Naive thymus-derived CD4-positive, alpha-beta T cell (primary cell): ENCODE results near the gene SLC4A8. TPM values are rescaled to one million over a fixed set of nuclear protein-coding genes. Genes with fewer than 3 reads are reported as not detected.

Source experiments
- ATAC-seq: fragments of 150-1000 bp; cut with Tn5 transposase; 2 replicates; pipeline ENCODE4 v1.10.0; 2021; ENCODE audit warnings: mild to moderate bottlenecking, moderate library complexity
- CTCF ChIA-PET: fragments of 350-600 bp; sonication (Branson Sonifier 250); formaldehyde crosslinking; loops from one replicate; lab custom pipeline; 2021; ENCODE audit warnings: antibody characterized with exemption; lab: Charles Lee
- POLR2A ChIA-PET: fragments of 350-600 bp; sonication (Branson Sonifier 250); formaldehyde crosslinking; loops from one replicate; lab custom pipeline; 2021; ENCODE audit warnings: antibody characterized with exemption, inconsistent platforms; lab: Charles Lee
- DNase-seq, 9 donors: peaks; one replicate each; pipeline versions ENCODE4 v3.0.0 to v3.0.0-alpha.2; 2020 to 2022; ENCODE audit warnings: mixed read lengths in 1 of 9
- H3K27ac ChIP-seq: one replicate; pipeline ENCODE4 v1.7.0; 2013; ENCODE audit warnings: mild to moderate bottlenecking, low read depth, low read length, moderate library complexity
- H3K27me3 ChIP-seq, 2 donors: one replicate each; pipeline ENCODE4 v1.7.0; 2013; ENCODE audit warnings: low read length in 2 of 2, mild to moderate bottlenecking in 2 of 2, moderate library complexity in 2 of 2; ENCODE audit not compliant: control insufficient read depth in 2 of 2, insufficient read depth in 2 of 2
- H3K36me3 ChIP-seq, 3 experiments: 1 replicate in 2 of 3; 2 replicates in 1 of 3; pipeline ENCODE4 v1.7.0; 2013; ENCODE audit warnings: low read length in 3 of 3, mild to moderate bottlenecking in 3 of 3, moderate library complexity in 1 of 3; ENCODE audit not compliant: insufficient read depth in 3 of 3, control insufficient read depth in 2 of 3
- H3K4me1 ChIP-seq, 2 donors: one replicate each; pipeline ENCODE4 v1.7.0; 2013; ENCODE audit warnings: low read length in 2 of 2, mild to moderate bottlenecking in 2 of 2, moderate library complexity in 1 of 2; ENCODE audit not compliant: control insufficient read depth in 2 of 2, insufficient read depth in 2 of 2
- H3K4me3 ChIP-seq: 2 replicates; pipeline ENCODE4 v1.7.0; 2013; ENCODE audit warnings: mild to moderate bottlenecking, low read length
- H3K9me3 ChIP-seq, 3 experiments: 1 replicate in 2 of 3; 2 replicates in 1 of 3; pipeline ENCODE4 v1.7.0; 2013; ENCODE audit warnings: low read length in 3 of 3; ENCODE audit not compliant: control insufficient read depth in 2 of 3
- H3K27ac Mint-ChIP-seq, 9 donors: one replicate each; pipeline ENCODE4 v1.8.0; 2020 to 2022; ENCODE audit warnings: mixed read lengths in 9 of 9, mild to moderate bottlenecking in 8 of 9, moderate library complexity in 5 of 9, inconsistent platforms in 2 of 9
- H3K27me3 Mint-ChIP-seq, 5 donors: one replicate each; pipeline ENCODE4 v1.8.0; 2021 to 2022; ENCODE audit warnings: mixed read lengths in 5 of 5, mild to moderate bottlenecking in 1 of 5
- H3K36me3 Mint-ChIP-seq, 5 donors: one replicate each; pipeline ENCODE4 v1.8.0; 2020 to 2022; ENCODE audit warnings: mixed read lengths in 5 of 5, mild to moderate bottlenecking in 3 of 5, inconsistent platforms in 1 of 5
- H3K4me1 Mint-ChIP-seq, 7 donors: one replicate each; pipeline ENCODE4 v1.8.0; 2020 to 2022; ENCODE audit warnings: mixed read lengths in 7 of 7, mild to moderate bottlenecking in 3 of 7, inconsistent platforms in 1 of 7
- H3K4me3 Mint-ChIP-seq, 10 donors: one replicate each; pipeline ENCODE4 v1.8.0; 2020 to 2022; ENCODE audit warnings: mild to moderate bottlenecking in 10 of 10, mixed read lengths in 10 of 10, moderate library complexity in 6 of 10, inconsistent platforms in 2 of 10
- H3K9me3 Mint-ChIP-seq, 11 donors: one replicate each; pipeline ENCODE4 v1.8.0; 2020 to 2022; ENCODE audit warnings: mixed read lengths in 11 of 11, mild to moderate bottlenecking in 4 of 11, inconsistent platforms in 1 of 11, moderate library complexity in 1 of 11
- intact Hi-C, 2 donors: fragments of 100-400 bp; cut with micrococcal nuclease; formaldehyde crosslinking; loops; one replicate each; pipeline ENCODE4 v1.15.1; 2023
- polyA plus RNA-seq, 2 donors: library from polyadenylated mRNA; unstranded; fragments of 300-500 nt; fragmentation: Illumina TruSeq; gene quantifications; one replicate each; pipeline ENCODE4 v1.2.3, GENCODE V29; 2021
- total RNA-seq, 6 experiments: library from RNA in 5 of 6; stranded (reverse) in 5 of 6; gene quantifications; 1 replicate in 5 of 6; 2 replicates in 1 of 6; pipeline ENCODE4 v1.2.3 and lab custom pipeline; 2021 to 2026

SLC4A8 gene
- total and polyA plus RNA-seq, 7 experiments from 2014 or later: 0.13 to 8.4 (median 1.2) TPM

- Mint-ChIP-seq H3K27ac (no peak overlapping the region), H3K4me3 (no peak overlapping the region), H3K4me1 (no peaks in the 10 kb centered on the region), H3K36me3 (no peaks in the 10 kb centered on the region), H3K9me3 (no peaks in the 10 kb centered on the region), H3K27me3 (peaks cover 0 to 6% (median 0%) of the 10 kb centered on the region in 5 donors)
- Histone ChIP-seq H3K4me3 (no peak overlapping the region), H3K27ac (no peak overlapping the region), H3K36me3 (no peaks in the 10 kb centered on the region), H3K4me1 (no peaks in the 10 kb centered on the region), H3K27me3 (no peaks in the 10 kb centered on the region), H3K9me3 (no peaks in the 10 kb centered on the region)
- intact Hi-C loops: no loop called here
- DNase-seq: no peak
- CTCF ChIA-PET: interaction anchor here (1.2 kb wide), 1 partner anchor 8 kb away, joined by 3 read pairs; no protein-coding TSS in a partner anchor
- ATAC-seq: no peak
- POLR2A ChIA-PET: no interaction called here
These were observed 100.9 kb downstream of the SLC4A8 start for GRCh38 chr12:51525518-51525917.

GRCh38 chr12:51527966-51528365 lies 103.3 kb downstream of the SLC4A8 start:
- no peak for ATAC-seq
- Histone ChIP-seq H3K4me1 (peaks cover 0 to 4% of the 10 kb centered on the region in 2 donors), H3K36me3 (no peaks in the 10 kb centered on the region), H3K9me3 (no peaks in the 10 kb centered on the region), H3K27ac (no peak overlapping the region), H3K27me3 (no peaks in the 10 kb centered on the region), H3K4me3 (no peak overlapping the region)
- H3K4me3 Mint-ChIP-seq: no peak overlapping the region
- peaks cover 0 to 11% (median 6%) of the 10 kb centered on the region in 7 donors for H3K4me1 Mint-ChIP-seq
- POLR2A ChIA-PET: no interaction called here
- DNase-seq: no peak
- H3K27me3 Mint-ChIP-seq: peaks cover 0 to 18% (median 0%) of the 10 kb centered on the region in 5 donors
- H3K27ac Mint-ChIP-seq: no peak overlapping the region
- H3K36me3 Mint-ChIP-seq: no peaks in the 10 kb centered on the region
- no peaks in the 10 kb centered on the region for H3K9me3 Mint-ChIP-seq
- CTCF ChIA-PET: interaction anchor here (0.8 to 1.6 kb wide), 3 partner anchors 8 to 107 kb away, joined by 3 to 4 read pairs (median 4); no protein-coding TSS in a partner anchor
- intact Hi-C loops: no loop called here

GRCh38 chr12:51528852-51529650 lies 104.4 kb downstream of the SLC4A8 start:
- Histone ChIP-seq H3K9me3 (no peaks in the 10 kb centered on the region), H3K4me1 (peaks cover 0 to 4% of the 10 kb centered on the region in 2 donors), H3K27ac (no peak overlapping the region), H3K4me3 (no peak overlapping the region), H3K27me3 (no peaks in the 10 kb centered on the region), H3K36me3 (no peaks in the 10 kb centered on the region)
- no peaks in the 10 kb centered on the region for H3K9me3 Mint-ChIP-seq
- peaks cover 0 to 11% (median 6%) of the 10 kb centered on the region in 7 donors for H3K4me1 Mint-ChIP-seq
- no peak for DNase-seq
- H3K27me3 Mint-ChIP-seq: peaks cover 0 to 25% (median 0%) of the 10 kb centered on the region in 5 donors
- ChIA-PET CTCF (interaction anchor here (1.0 to 1.6 kb wide), 2 partner anchors 103 to 108 kb away, joined by 4 read pairs; no protein-coding TSS in a partner anchor), POLR2A (no interaction called here)
- no peak overlapping the region for H3K4me3 Mint-ChIP-seq
- no peaks in the 10 kb centered on the region for H3K36me3 Mint-ChIP-seq
- intact Hi-C loops: no loop called here
- H3K27ac Mint-ChIP-seq: no peak overlapping the region
- no peak for ATAC-seq

GRCh38 chr12:51529651-51529970 lies 105.0 kb downstream of the SLC4A8 start:
- Mint-ChIP-seq H3K4me3 (no peak overlapping the region), H3K4me1 (peaks cover 0 to 11% (median 6%) of the 10 kb centered on the region in 7 donors), H3K36me3 (no peaks in the 10 kb centered on the region), H3K9me3 (no peaks in the 10 kb centered on the region), H3K27ac (peak overlapping the region in 1 of 9 donors; percentile 48), H3K27me3 (peaks cover 0 to 28% (median 3%) of the 10 kb centered on the region in 5 donors)
- Histone ChIP-seq H3K4me1 (peaks cover 0 to 4% of the 10 kb centered on the region in 2 donors), H3K27ac (no peak overlapping the region), H3K27me3 (no peaks in the 10 kb centered on the region), H3K4me3 (no peak overlapping the region), H3K9me3 (no peaks in the 10 kb centered on the region), H3K36me3 (no peaks in the 10 kb centered on the region)
- CTCF ChIA-PET: interaction anchor here (4.7 kb wide), 1 partner anchor 108 kb away, joined by 67 read pairs; the partner anchor contains the start of gene SLC4A8
- intact Hi-C loops: no loop called here
- ATAC-seq (no peak), DNase-seq (no peak)
- POLR2A ChIA-PET: no interaction called here

GRCh38 chr12:51530208-51530607 lies 105.6 kb downstream of the SLC4A8 start:
- Mint-ChIP-seq H3K4me1 (peaks cover 0 to 11% (median 6%) of the 10 kb centered on the region in 7 donors), H3K9me3 (no peaks in the 10 kb centered on the region), H3K4me3 (no peak overlapping the region), H3K27me3 (peaks cover 0 to 32% (median 4%) of the 10 kb centered on the region in 5 donors), H3K36me3 (no peaks in the 10 kb centered on the region), H3K27ac (peak overlapping the region in 2 of 9 donors; percentile 29 to 48)
- no peak for DNase-seq
- no peaks in the 10 kb centered on the region for H3K36me3 ChIP-seq
- intact Hi-C loops: loop anchor here (5.0 kb wide), 4 partner anchors 48 to 483 kb away; partner anchors contain the start of gene LETMD1 (in 1 of the 2)
- ChIA-PET CTCF (interaction anchor here (1.6 to 4.7 kb wide), 2 partner anchors 102 to 108 kb away, joined by 5 to 67 read pairs; partner anchors contain the start of gene SLC4A8), POLR2A (no interaction called here)
- no peak overlapping the region for H3K4me3 ChIP-seq
- no peak overlapping the region for H3K27ac ChIP-seq
- peaks cover 0 to 4% of the 10 kb centered on the region in 2 donors for H3K4me1 ChIP-seq
- ATAC-seq: no peak
- H3K9me3 ChIP-seq: no peaks in the 10 kb centered on the region
- H3K27me3 ChIP-seq: no peaks in the 10 kb centered on the region

- no peaks in the 10 kb centered on the region for H3K36me3 ChIP-seq
- Mint-ChIP-seq H3K27ac (peak overlapping the region in 2 of 9 donors; percentile 32 to 52), H3K9me3 (no peaks in the 10 kb centered on the region), H3K4me1 (peaks cover 0 to 11% (median 6%) of the 10 kb centered on the region in 7 donors), H3K4me3 (no peak overlapping the region), H3K36me3 (no peaks in the 10 kb centered on the region), H3K27me3 (peaks cover 0 to 32% (median 4%) of the 10 kb centered on the region in 5 donors)
- H3K27ac ChIP-seq: no peak overlapping the region
- no peaks in the 10 kb centered on the region for H3K27me3 ChIP-seq
- DNase-seq (no peak), ATAC-seq (no peak)
- CTCF ChIA-PET: interaction anchor here (1.0 to 4.7 kb wide), 5 partner anchors 10 to 190 kb away, joined by 3 to 67 read pairs (median 5); partner anchors contain the start of gene SLC4A8
- peaks cover 0 to 4% of the 10 kb centered on the region in 2 donors for H3K4me1 ChIP-seq
- POLR2A ChIA-PET: no interaction called here
- intact Hi-C loops: loop anchor here (5.0 kb wide), 4 partner anchors 49 to 484 kb away; partner anchors contain the start of gene LETMD1 (in 1 of the 2)
- H3K9me3 ChIP-seq: no peaks in the 10 kb centered on the region
- no peak overlapping the region for H3K4me3 ChIP-seq
These were observed 106.8 kb downstream of the SLC4A8 start for GRCh38 chr12:51531284-51531977.
